Esophagus squamous epithelium (tissue), 5 donors: ENCODE data around the gene CHD3. TPM values are rescaled to one million over a fixed set of nuclear protein-coding genes. Genes with fewer than 3 reads are reported as not detected.

Source experiments
- DNase-seq: peaks from one replicate; lab custom pipeline; 2025; lab: John Stamatoyannopoulos, UW
- H3K27ac ChIP-seq, 4 donors: fragments of 200-600 bp; sonication (generic); one replicate each; pipeline ENCODE4 v1.5.1; 2016 to 2019; ENCODE audit warnings: mild to moderate bottlenecking in 1 of 4
- H3K27me3 ChIP-seq, 4 donors: fragments of 200-600 bp; sonication (generic); 1 replicate in 3 of 4; 2 replicates in 1 of 4; pipeline versions ENCODE4 v1.5.1 to v1.6.0; 2017 to 2021; ENCODE audit warnings: antibody characterized with exemption in 1 of 4
- H3K36me3 ChIP-seq, 3 donors: fragments of 200-600 bp; sonication (generic); one replicate each; pipeline ENCODE4 v1.5.1; 2016 to 2019
- H3K4me1 ChIP-seq, 3 donors: fragments of 200-600 bp; sonication (generic); one replicate each; pipeline ENCODE4 v1.5.1; 2017 to 2019
- H3K4me3 ChIP-seq, 4 donors: fragments of 200-600 bp; sonication (generic); 1 replicate in 3 of 4; 2 replicates in 1 of 4; pipeline ENCODE4 v1.5.1; 2016 to 2019; ENCODE audit warnings: mild to moderate bottlenecking in 2 of 4, moderate library complexity in 1 of 4
- H3K9me3 ChIP-seq, 3 donors: fragments of 200-600 bp; sonication (generic); one replicate each; pipeline ENCODE4 v1.5.1; 2016 to 2019
- POLR2A ChIP-seq, 4 donors: fragments of 450-650 bp; IDR thresholded peaks; one replicate each; pipeline ENCODE4 v1.6.1; 2017; ENCODE audit warnings: antibody characterized with exemption in 4 of 4, mild to moderate bottlenecking in 4 of 4, moderate library complexity in 3 of 4
- WGBS, 2 donors: methylation state at CpG; one replicate each; pipeline ENCODE4 v1.1.5; 2018; 5-methylcytosine and 5-hydroxymethylcytosine counted together
- intact Hi-C: fragments of 100-400 bp; cut with DNase I; formaldehyde crosslinking; loops from one replicate; pipeline ENCODE4 v1.15.0; 2022
- total RNA-seq, 4 donors: library from RNA; depleted of rRNA; stranded (reverse); fragments of >200 nt; gene quantifications; one replicate each; pipeline ENCODE4 v1.1.0, GENCODE V29; 2016
- TF ChIP-seq, protein P1 (sequence below), 6 experiments: fragments of 450-650 bp in 4 of 6; fragments of 200-600 bp in 2 of 6; sonication (generic) in 2 of 6; IDR thresholded peaks; one replicate each; pipeline ENCODE4 v1.5.1; 2016 to 2019; ENCODE audit warnings: antibody characterized with exemption in 6 of 6, mild to moderate bottlenecking in 4 of 6, moderate library complexity in 4 of 6
- donor health status: DM: yes; HTN: yes; CAD: no.

The CHD3 gene
- total RNA-seq, 4 donors from 2014 or later = 57.7 to 93.5 (median 73.0) TPM

- Histone ChIP-seq H3K4me1 (peaks cover 38 to 74% (median 48%) of the 10 kb centered on the region in 3 donors), H3K27ac (peak overlapping the region; percentile 98 to 99 (median 98)), H3K27me3 (no peaks in the 10 kb centered on the region), H3K36me3 (peaks cover 13 to 29% (median 14%) of the 10 kb centered on the region in 3 donors), H3K9me3 (no peaks in the 10 kb centered on the region), H3K4me3 (peak overlapping the region; percentile 85 to 97 (median 89))
- no peak for DNase-seq
- WGBS, 2 donors = 0% methylated on average over 18 to 30 of the region's 35 CpGs
- intact Hi-C loops = no loop called here
- TF ChIP-seq, protein P1, sequence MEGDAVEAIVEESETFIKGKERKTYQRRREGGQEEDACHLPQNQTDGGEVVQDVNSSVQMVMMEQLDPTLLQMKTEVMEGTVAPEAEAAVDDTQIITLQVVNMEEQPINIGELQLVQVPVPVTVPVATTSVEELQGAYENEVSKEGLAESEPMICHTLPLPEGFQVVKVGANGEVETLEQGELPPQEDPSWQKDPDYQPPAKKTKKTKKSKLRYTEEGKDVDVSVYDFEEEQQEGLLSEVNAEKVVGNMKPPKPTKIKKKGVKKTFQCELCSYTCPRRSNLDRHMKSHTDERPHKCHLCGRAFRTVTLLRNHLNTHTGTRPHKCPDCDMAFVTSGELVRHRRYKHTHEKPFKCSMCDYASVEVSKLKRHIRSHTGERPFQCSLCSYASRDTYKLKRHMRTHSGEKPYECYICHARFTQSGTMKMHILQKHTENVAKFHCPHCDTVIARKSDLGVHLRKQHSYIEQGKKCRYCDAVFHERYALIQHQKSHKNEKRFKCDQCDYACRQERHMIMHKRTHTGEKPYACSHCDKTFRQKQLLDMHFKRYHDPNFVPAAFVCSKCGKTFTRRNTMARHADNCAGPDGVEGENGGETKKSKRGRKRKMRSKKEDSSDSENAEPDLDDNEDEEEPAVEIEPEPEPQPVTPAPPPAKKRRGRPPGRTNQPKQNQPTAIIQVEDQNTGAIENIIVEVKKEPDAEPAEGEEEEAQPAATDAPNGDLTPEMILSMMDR (IDR thresholded peaks at IDR 0.05) = peak in 1 of 6 experiments; percentile 30
- TF ChIP-seq POLR2A (IDR thresholded peaks at IDR 0.05) = peak in 3 of 4 donors; percentile 26 to 60 (median 30)
Measured at GRCh38 chr17:7887482-7888183, 956 bp upstream of the CHD3 start.

GRCh38 chr17:7889166-7889955 lies 772 bp downstream of the CHD3 start:
- H3K4me1 ChIP-seq = peaks cover 34 to 56% (median 45%) of the 10 kb centered on the region in 3 donors
- peak overlapping the region in 3 of 4 donors; percentile 87 to 97 (median 91) for H3K4me3 ChIP-seq
- peak overlapping the region; percentile 98 to 99 (median 98) for H3K27ac ChIP-seq
- TF ChIP-seq, protein P1 (IDR thresholded peaks at IDR 0.05) = peak in 5 of 6 experiments; percentile 48 to 78 (median 59)
- TF ChIP-seq POLR2A (IDR thresholded peaks at IDR 0.05) = no peak
- peaks cover 21 to 46% (median 25%) of the 10 kb centered on the region in 3 donors for H3K36me3 ChIP-seq
- 21 to 25% methylated on average over 8 to 9 of the region's 11 CpGs for WGBS, 2 donors
- intact Hi-C loops = no loop called here
- peak; percentile 39 for DNase-seq
- H3K27me3 ChIP-seq = no peaks in the 10 kb centered on the region
- no peaks in the 10 kb centered on the region for H3K9me3 ChIP-seq

- Histone ChIP-seq H3K4me1 (peaks cover 17 to 26% (median 18%) of the 10 kb centered on the region in 3 donors), H3K27ac (no peak overlapping the region), H3K27me3 (no peaks in the 10 kb centered on the region), H3K9me3 (no peaks in the 10 kb centered on the region), H3K36me3 (peaks cover 30 to 86% (median 46%) of the 10 kb centered on the region in 3 donors), H3K4me3 (no peak overlapping the region)
- TF ChIP-seq, protein P1 (IDR thresholded peaks at IDR 0.05) = no peak
- no peak for TF ChIP-seq POLR2A (IDR thresholded peaks at IDR 0.05)
- DNase-seq = no peak
- 79 to 93% methylated on average over 3 to 14 of the region's 15 CpGs for WGBS, 2 donors
- intact Hi-C loops = no loop called here
Measured at GRCh38 chr17:7893187-7893880, 4.7 kb downstream of the CHD3 start.

DNA sequence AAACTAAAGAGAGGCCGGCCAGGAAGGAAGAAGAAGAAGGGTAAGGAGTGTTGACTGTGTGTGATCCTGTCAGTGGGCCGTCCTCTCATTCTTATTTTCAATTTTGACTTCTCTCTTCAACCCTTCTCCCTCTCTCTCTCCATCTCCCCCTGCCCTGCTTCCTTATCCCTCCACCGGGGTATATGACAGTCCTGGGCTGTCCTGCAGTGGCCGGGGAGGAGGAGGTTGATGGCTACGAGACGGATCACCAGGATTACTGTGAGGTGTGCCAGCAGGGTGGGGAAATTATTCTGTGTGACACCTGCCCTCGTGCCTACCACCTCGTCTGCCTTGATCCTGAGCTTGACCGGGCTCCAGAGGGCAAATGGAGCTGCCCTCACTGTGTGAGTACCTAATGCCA lies 5.6 kb downstream of the CHD3 start:
- H3K27ac ChIP-seq = no peak overlapping the region
- no peaks in the 10 kb centered on the region for H3K9me3 ChIP-seq
- no peak for DNase-seq
- intact Hi-C loops = no loop called here
- peaks cover 8 to 17% (median 9%) of the 10 kb centered on the region in 3 donors for H3K4me1 ChIP-seq
- no peaks in the 10 kb centered on the region for H3K27me3 ChIP-seq
- H3K36me3 ChIP-seq = peaks cover 34 to 94% (median 49%) of the 10 kb centered on the region in 3 donors
- WGBS, 2 donors = 86 to 89% methylated on average over 5 to 9 of the region's 9 CpGs
- H3K4me3 ChIP-seq = no peak overlapping the region
- TF ChIP-seq, protein P1 (IDR thresholded peaks at IDR 0.05) = no peak
- no peak for TF ChIP-seq POLR2A (IDR thresholded peaks at IDR 0.05)
